IMR-90 (cell line): ENCODE data around the gene PDZRN3. TPM values are rescaled to one million over a fixed set of nuclear protein-coding genes. Genes with fewer than 3 reads are reported as not detected.
A peak's percentile ranks its signal among the peaks of the same experiment; 100 is the strongest.

Source experiments
- ATAC-seq: fragments of 200-7000 bp; cut with Tn5 transposase; 2 replicates; pipeline ENCODE4 v1.9.1; 2020; ENCODE audit warnings: low read depth, mild to moderate bottlenecking, moderate library complexity
- BruUV-seq: library from RNA; stranded (reverse); fragments of 400-500 nt; replicated peaks from 2 replicates; lab custom pipeline; 2021; lab: Mats Ljungman, UMichigan
- CTCF ChIA-PET: fragments of 300-600 bp; formaldehyde crosslinking; extraction: SDS; loops from one replicate; lab custom pipeline; 2021; ENCODE audit warnings: antibody characterized with exemption; lab: Yijun Ruan, JAX
- POLR2A ChIA-PET: fragments of 300-600 bp; sonication (Branson Sonifier 250); formaldehyde crosslinking; loops from one replicate; lab custom pipeline; 2022; ENCODE audit warnings: antibody characterized with exemption; ENCODE audit not compliant: unreplicated experiment; lab: Charles Lee
- DNase-seq: peaks from one replicate; pipeline ENCODE4 v3.0.0; 2013
- H2AFZ ChIP-seq: replicated peaks from 2 replicates; pipeline ENCODE3; 2013; ENCODE audit warnings: low read length, mild to moderate bottlenecking; ENCODE audit not compliant: poor library complexity
- H2AK5ac ChIP-seq: 2 replicates; pipeline ENCODE4 v1.6.1; 2013; ENCODE audit warnings: low read depth, low read length, inconsistent platforms
- H2AK9ac ChIP-seq: replicated peaks from 2 replicates; pipeline ENCODE3; 2013; ENCODE audit warnings: mild to moderate bottlenecking, low read depth, low read length, moderate library complexity; ENCODE audit not compliant: poor library complexity
- H2BK120ac ChIP-seq: 2 replicates; pipeline ENCODE4 v1.6.1; 2013; ENCODE audit warnings: low read depth, low read length, inconsistent platforms
- H2BK15ac ChIP-seq: 3 replicates; pipeline ENCODE4 v1.6.1; 2013; ENCODE audit warnings: low read depth, low read length, inconsistent platforms
- H2BK20ac ChIP-seq: 2 replicates; pipeline ENCODE4 v1.6.1; 2013; ENCODE audit warnings: low read depth, mild to moderate bottlenecking, inconsistent platforms, low read length, moderate library complexity
- H2BK5ac ChIP-seq: 2 replicates; pipeline ENCODE4 v1.6.1; 2013; ENCODE audit warnings: mild to moderate bottlenecking, low read depth, low read length, inconsistent platforms; ENCODE audit not compliant: poor library complexity, severe bottlenecking
- H3K14ac ChIP-seq: replicated peaks from 2 replicates; pipeline ENCODE4 v1.6.1; 2013; ENCODE audit warnings: low read depth, low read length, inconsistent platforms
- H3K18ac ChIP-seq: 2 replicates; pipeline ENCODE4 v1.6.1; 2013; ENCODE audit warnings: low read depth, low read length, control low read depth
- H3K23ac ChIP-seq: 2 replicates; pipeline ENCODE4 v1.6.1; 2013; ENCODE audit warnings: low read depth, low read length, inconsistent platforms
- H3K27ac ChIP-seq: 2 replicates; pipeline ENCODE4 v1.5.1; 2013; ENCODE audit warnings: mild to moderate bottlenecking, control low read depth, low read length; ENCODE audit not compliant: insufficient read depth
- H3K27me3 ChIP-seq: 2 replicates; pipeline ENCODE4 v1.6.1; 2013; ENCODE audit warnings: low read length; ENCODE audit not compliant: control insufficient read depth, insufficient read depth
- H3K36me3 ChIP-seq: 2 replicates; pipeline ENCODE4 v1.6.1; 2013; ENCODE audit warnings: low read length, mixed read lengths; ENCODE audit not compliant: control insufficient read depth, insufficient read depth
- H3K4ac ChIP-seq: 2 replicates; pipeline ENCODE4 v1.6.1; 2013; ENCODE audit warnings: low read depth, low read length, inconsistent platforms
- H3K4me1 ChIP-seq: 2 replicates; pipeline ENCODE4 v1.6.1; 2013; ENCODE audit warnings: low read length, mixed read lengths; ENCODE audit not compliant: control insufficient read depth, insufficient read depth
- H3K4me2 ChIP-seq: 2 replicates; pipeline ENCODE4 v1.6.1; 2013; ENCODE audit warnings: low read depth, mild to moderate bottlenecking, control low read depth, low read length, moderate library complexity
- H3K4me3 ChIP-seq: 2 replicates; pipeline ENCODE4 v1.5.1; 2013; ENCODE audit warnings: low read depth, mild to moderate bottlenecking, control low read depth, low read length, moderate library complexity; ENCODE audit not compliant: insufficient read depth
- H3K56ac ChIP-seq: 2 replicates; pipeline ENCODE4 v1.6.1; 2013; ENCODE audit warnings: low read length, inconsistent platforms; ENCODE audit not compliant: insufficient read depth; ENCODE audit errors: extremely low read depth
- H3K79me1 ChIP-seq, 2 experiments: 2 replicates each; pipeline ENCODE4 v1.6.1; 2013; ENCODE audit warnings: low read length in 2 of 2, inconsistent platforms in 1 of 2, low read depth in 1 of 2
- H3K9ac ChIP-seq: 2 replicates; pipeline ENCODE4 v1.6.1; 2013; ENCODE audit warnings: low read depth, low read length, control low read depth
- H3K9me1 ChIP-seq: 2 replicates; pipeline ENCODE4 v1.6.1; 2013; ENCODE audit warnings: low read length, inconsistent platforms; ENCODE audit not compliant: insufficient read depth
- H3K9me3 ChIP-seq: 2 replicates; pipeline ENCODE4 v1.6.1; 2013; ENCODE audit warnings: low read length; ENCODE audit not compliant: control insufficient read depth, insufficient read depth
- H4K20me1 ChIP-seq: 2 replicates; pipeline ENCODE4 v1.6.1; 2013; ENCODE audit warnings: low read length, inconsistent platforms; ENCODE audit not compliant: insufficient read depth
- H4K5ac ChIP-seq: 2 replicates; pipeline ENCODE4 v1.6.1; 2013; ENCODE audit warnings: mild to moderate bottlenecking, low read depth, low read length, control low read depth
- H4K8ac ChIP-seq, 2 experiments: 2 replicates each; pipeline ENCODE4 v1.6.1; 2013; ENCODE audit warnings: low read depth in 2 of 2, low read length in 2 of 2, control low read depth in 1 of 2, inconsistent platforms in 1 of 2
- H4K91ac ChIP-seq: 2 replicates; pipeline ENCODE4 v1.6.1; 2013; ENCODE audit warnings: low read depth, low read length, inconsistent platforms; ENCODE audit not compliant: insufficient read depth
- BHLHE40 ChIP-seq: fragments of 150-350 bp; IDR thresholded peaks from 2 replicates; pipeline ENCODE4 v1.6.1; 2016; ENCODE audit warnings: mild to moderate bottlenecking, low read depth, low read length
- CEBPB ChIP-seq: IDR thresholded peaks from 2 replicates; pipeline ENCODE4 v1.6.1; 2012; ENCODE audit warnings: low read depth, low read length, improper control_type of control experiment
- CHD1 ChIP-seq: IDR thresholded peaks from 2 replicates; pipeline ENCODE4 v1.6.1; 2012; ENCODE audit warnings: low read depth, low read length, improper control_type of control experiment
- CTCF ChIP-seq: conservative IDR thresholded peaks from 2 replicates; pipeline ENCODE4 v1.5.1; 2012; ENCODE audit warnings: mild to moderate bottlenecking, low read depth, low read length, improper control_type of control experiment
- FOS ChIP-seq: fragments of 150-350 bp; IDR thresholded peaks from 2 replicates; pipeline ENCODE4 v1.6.1; 2016; ENCODE audit warnings: low read depth, low read length
- MAFK ChIP-seq: IDR thresholded peaks from 2 replicates; pipeline ENCODE4 v1.6.1; 2012; ENCODE audit warnings: low read depth, low read length, improper control_type of control experiment
- MAZ ChIP-seq: IDR thresholded peaks from 2 replicates; pipeline ENCODE4 v1.6.1; 2012; ENCODE audit warnings: low read depth, mild to moderate bottlenecking, low read length, improper control_type of control experiment, moderate library complexity, borderline replicate concordance
- RAD21 ChIP-seq: IDR thresholded peaks from 2 replicates; pipeline ENCODE4 v1.6.1; 2012; ENCODE audit warnings: low read length, improper control_type of control experiment
- RCOR1 ChIP-seq: IDR thresholded peaks from 2 replicates; pipeline ENCODE4 v1.6.1; 2012; ENCODE audit warnings: mild to moderate bottlenecking, low read length, improper control_type of control experiment; ENCODE audit not compliant: insufficient replicate concordance
- RFX5 ChIP-seq: IDR thresholded peaks from 2 replicates; pipeline ENCODE4 v1.8.0; 2012; ENCODE audit warnings: low read depth, mild to moderate bottlenecking, low read length, moderate library complexity
- SMC3 ChIP-seq: fragments of 150-350 bp; IDR thresholded peaks from 2 replicates; pipeline ENCODE4 v1.6.1; 2016; ENCODE audit warnings: low read depth, mild to moderate bottlenecking, antibody characterized with exemption, low read length, moderate library complexity
- USF2 ChIP-seq: fragments of 150-350 bp; IDR thresholded peaks from 2 replicates; pipeline ENCODE4 v1.6.1; 2017; ENCODE audit warnings: mild to moderate bottlenecking, antibody characterized with exemption, low read length, low read depth
- WGBS, 2 experiments: methylation state at CpG; one replicate each; pipeline versions ENCODE4 v1.1.5 to v1.1.7; 2013; ENCODE audit warnings: missing lambda C conversion rate in 2 of 2; ENCODE audit not compliant: insufficient read length in 1 of 2; ENCODE audit errors: extremely low coverage in 2 of 2; 5-methylcytosine and 5-hydroxymethylcytosine counted together
- dilution Hi-C: fragments of 300-500 bp; cut with HindIII; formaldehyde crosslinking; loops from one replicate; pipeline ENCODE4 v1.14.3; 2018; ENCODE audit warnings: low sequenced_read_pairs; ENCODE audit not compliant: unreplicated experiment
- in situ Hi-C: fragments of 300-500 bp; cut with MboI; formaldehyde crosslinking; loops from 3 replicates; pipeline ENCODE4 v1.14.3; 2019; ENCODE audit warnings: low sequenced_read_pairs, inconsistent platforms, mixed read lengths
- intact Hi-C: fragments of 100-400 bp; cut with micrococcal nuclease; formaldehyde crosslinking; loops from 2 replicates; pipeline ENCODE4 v1.10.0; 2022
- polyA plus RNA-seq, 3 experiments: library from polyadenylated mRNA; depleted of rRNA; stranded (reverse); fragments of >200 nt; gene quantifications; 2 replicates each; pipeline ENCODE4 v1.2.3, GENCODE V29; 2012; ENCODE audit warnings: low replicate concordance in 1 of 3
- total RNA-seq: library from RNA; depleted of rRNA; stranded (reverse); fragments of >200 nt; gene quantifications from 2 replicates; pipeline ENCODE4 v1.2.3, GENCODE V29; 2012

Gene PDZRN3
- total and polyA plus RNA-seq, 2 of the 4 experiments (the other 2 are of a cell fraction) = 9.4 to 17.0 TPM

- H3K23ac ChIP-seq = no peak overlapping the region
- H3K4me1 ChIP-seq = peaks cover 12% of the 10 kb centered on the region
- no peaks in the 10 kb centered on the region; the same call in 1 of the 2 replicates for H3K36me3 ChIP-seq
- H3K27me3 ChIP-seq = no peaks in the 10 kb centered on the region
- no peaks in the 10 kb centered on the region for H4K20me1 ChIP-seq
- H3K9me1 ChIP-seq = 0 out of 2 replicates have a peak, but pooled peaks cover 3% of the 10 kb centered on the region
- 0 out of 2 replicates have a peak overlapping the region, but pooled peaks have one; percentile 3 for H2AK5ac ChIP-seq
- no peak overlapping the region for H3K4ac ChIP-seq
- H3K4me2 ChIP-seq = no peak overlapping the region
- H3K14ac ChIP-seq = no peak overlapping the region
- 92% methylated on average over 2 of the region's 6 CpGs; no CpG with 5 or more reads in 1 of the 2 experiments for WGBS, 2 experiments
- no TSS peak for BruUV-seq
- no peak overlapping the region for H2BK5ac ChIP-seq
- H4K5ac ChIP-seq = no peak overlapping the region
- H2AK9ac ChIP-seq = no peak overlapping the region
- H3K79me1 ChIP-seq = peaks cover 6 to 7% of the 10 kb centered on the region in 2 experiments; a peak in 2 of 4 replicates
- DNase-seq = no peak
- intact Hi-C loops = no loop called here
- no peak overlapping the region for H4K8ac ChIP-seq
- in situ Hi-C loops = no loop called here
- no peak for ATAC-seq
- dilution Hi-C loops = no loop called here
- no peak overlapping the region for H3K27ac ChIP-seq
- H2BK20ac ChIP-seq = no peak overlapping the region
- POLR2A ChIA-PET = no interaction called here
- CTCF ChIA-PET = no interaction called here
- H3K9me3 ChIP-seq = no peaks in the 10 kb centered on the region
- TF ChIP-seq MAZ (no peak), CEBPB (no peak), SMC3 (no peak), RFX5 (no peak), MAFK (no peak), CHD1 (no peak), RAD21 (no peak), FOS (no peak), RCOR1 (no peak), BHLHE40 (no peak), USF2 (no peak), CTCF (no peak)
- H2BK120ac ChIP-seq = no peak overlapping the region
- H3K56ac ChIP-seq = no peak overlapping the region
- no peak overlapping the region for H2AFZ ChIP-seq
- no peak overlapping the region for H3K4me3 ChIP-seq
- H2BK15ac ChIP-seq = no peak overlapping the region
- H3K18ac ChIP-seq = no peak overlapping the region
- H3K9ac ChIP-seq = no peak overlapping the region
- no peak overlapping the region for H4K91ac ChIP-seq
These were observed 99.2 kb downstream of the PDZRN3 start for GRCh38 chr3:73525591-73525990.
